ENCODE results near the gene CDH23.

CDH23 gene

DNA sequence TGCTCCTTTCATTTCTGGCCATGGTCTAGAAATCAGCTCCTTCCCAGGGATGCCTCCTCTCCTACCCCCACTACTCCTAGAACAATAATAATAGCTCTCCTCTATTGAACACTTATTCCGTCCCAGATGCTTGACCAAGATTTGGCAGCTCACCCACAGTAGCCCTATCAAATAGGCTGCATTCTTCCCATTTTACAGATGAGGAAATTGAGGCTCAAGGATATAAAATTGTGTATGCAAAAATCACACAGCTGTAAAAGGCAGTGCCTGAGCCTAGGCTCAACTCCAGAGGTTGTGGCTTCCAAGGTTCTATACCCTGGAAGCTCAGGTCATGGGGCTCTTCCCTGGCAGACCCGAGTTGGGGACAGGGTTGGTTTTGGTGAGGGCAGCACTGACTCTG, 240.6 kb downstream of the CDH23 start:
- no peak overlapping the region for H3K27ac ChIP-seq
- TF ChIP-seq CTCF (conservative IDR thresholded peaks at IDR 0.05): no peak

DNA sequence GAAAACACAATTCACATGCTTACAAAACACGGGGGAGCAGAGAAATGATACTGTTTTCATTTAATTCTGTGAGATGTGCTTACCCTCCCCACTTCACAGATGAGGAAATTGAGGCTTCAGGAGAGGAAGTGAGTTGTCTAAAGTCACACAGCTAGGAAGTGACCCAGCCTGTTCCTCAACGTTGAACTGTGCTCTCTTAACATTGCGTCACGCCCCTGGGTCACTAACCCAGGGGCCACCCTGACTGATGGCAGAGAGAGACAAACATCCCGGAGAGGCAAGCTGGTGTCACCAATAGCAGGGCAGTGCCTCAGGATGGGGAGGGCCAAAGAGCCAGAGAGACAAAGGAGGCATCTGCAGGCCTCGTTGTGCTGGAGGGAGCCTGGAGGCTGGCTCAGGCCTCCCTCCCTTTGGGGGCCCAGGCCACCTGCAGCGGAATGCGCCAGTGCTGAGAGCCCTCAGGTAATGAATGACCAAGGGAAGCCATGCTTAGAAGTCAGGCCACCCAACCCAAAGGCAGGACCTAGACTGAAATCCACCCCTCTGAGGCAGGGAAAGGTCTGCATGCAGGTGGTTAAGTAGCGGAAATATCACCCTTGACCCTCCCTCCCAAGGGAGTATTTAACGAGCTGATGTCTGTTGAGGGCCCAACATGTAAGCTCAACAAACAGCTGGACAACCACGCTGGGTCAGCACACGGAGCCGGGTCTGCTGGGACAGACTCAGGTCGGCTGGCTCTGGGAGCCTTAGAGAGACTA, 241.5 kb downstream of the CDH23 start:
- no peak for TF ChIP-seq CTCF (conservative IDR thresholded peaks at IDR 0.05)
- no peak overlapping the region for H3K27ac ChIP-seq

DNA sequence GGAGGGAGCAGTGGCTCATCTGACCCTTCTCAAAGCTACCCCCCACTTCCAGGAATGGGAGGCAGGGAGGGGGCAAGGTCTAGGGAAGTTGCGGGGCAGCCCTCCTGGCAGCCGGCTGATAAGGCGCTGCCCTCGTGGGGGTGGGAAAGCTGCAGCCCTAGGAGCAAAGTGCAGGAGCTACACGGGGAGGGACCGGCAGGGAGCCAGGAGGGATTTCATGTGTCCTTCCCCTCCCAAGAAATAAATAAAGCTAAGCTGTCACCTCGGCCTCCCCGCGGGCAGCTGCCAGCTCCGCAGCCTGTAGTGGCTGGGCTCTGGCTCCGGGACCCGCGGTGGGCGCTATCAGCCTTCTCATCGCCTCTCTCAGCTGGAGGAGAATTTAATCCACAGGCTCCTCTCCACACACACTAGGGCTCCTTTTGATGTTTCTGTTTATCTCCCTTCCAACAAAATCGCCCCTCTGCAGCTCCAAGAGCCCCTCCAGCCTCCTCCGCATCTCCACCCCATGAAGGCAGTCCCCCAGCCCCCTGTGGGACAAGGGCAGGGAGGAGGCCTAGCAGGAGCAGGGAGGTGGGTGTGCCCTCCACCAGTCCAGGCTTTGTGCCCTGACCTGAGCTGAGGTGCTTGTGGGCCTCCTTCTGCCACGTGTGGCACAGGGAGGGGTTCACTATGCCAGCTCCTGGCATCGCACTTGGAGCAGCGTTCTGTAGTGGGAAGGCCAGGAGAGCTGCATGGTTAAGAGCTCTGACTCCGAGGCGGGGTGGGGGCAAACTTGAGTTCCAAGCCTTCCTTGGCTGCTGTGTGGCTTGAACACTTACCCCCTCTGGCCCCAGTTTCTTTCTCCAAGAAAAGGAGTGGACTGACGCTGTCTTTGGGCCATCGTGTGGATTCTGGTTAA, 242.4 kb downstream of the CDH23 start:
- no peak for TF ChIP-seq CTCF (conservative IDR thresholded peaks at IDR 0.05)
- no peak overlapping the region for H3K27ac ChIP-seq

- TF ChIP-seq CTCF (conservative IDR thresholded peaks at IDR 0.05): no peak
- no peak overlapping the region for H3K27ac ChIP-seq
Observed at GRCh38 chr10:71640607-71641006, 243.9 kb downstream of the CDH23 start.

DNA sequence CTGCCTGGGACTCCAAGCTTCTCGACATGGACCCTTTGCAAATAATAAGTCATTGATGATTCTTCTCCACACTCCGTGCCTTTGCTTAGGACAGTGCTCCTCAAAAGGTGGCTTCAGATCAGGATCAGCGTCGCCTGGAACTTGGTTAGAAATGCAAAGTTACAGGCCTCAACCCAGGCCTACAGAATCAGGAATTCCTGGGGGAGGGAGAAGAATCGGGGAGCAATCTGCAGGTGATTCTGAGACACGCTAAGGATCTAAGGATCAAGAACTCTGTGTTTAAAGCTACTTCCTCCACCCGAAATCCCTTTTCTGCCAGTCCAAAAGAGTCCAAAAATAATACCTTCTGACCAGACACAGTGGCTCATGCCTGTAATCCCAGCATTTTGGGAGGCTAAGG, 244.7 kb downstream of the CDH23 start:
- H3K27ac ChIP-seq: no peak overlapping the region
- TF ChIP-seq CTCF (conservative IDR thresholded peaks at IDR 0.05): no peak

DNA sequence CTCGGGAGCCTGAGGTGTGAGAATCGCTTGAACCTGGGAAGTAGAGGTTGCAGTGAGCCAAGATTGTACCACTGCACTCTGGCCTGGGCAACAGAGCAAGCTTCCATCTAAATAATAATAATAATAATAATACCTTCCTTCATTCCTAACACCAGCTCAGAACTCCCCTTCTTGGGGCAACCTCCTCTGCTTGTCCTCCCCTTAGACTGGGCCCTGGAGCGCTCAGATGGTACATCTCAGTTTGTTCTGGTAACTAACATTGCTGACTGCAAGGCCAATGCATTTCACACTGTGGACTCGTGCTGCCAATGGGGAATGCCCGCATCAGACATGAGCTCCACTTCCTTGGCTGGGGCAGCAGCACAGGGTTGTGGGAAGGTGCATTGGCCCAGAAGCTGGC, 245.3 kb downstream of the CDH23 start:
- no peak overlapping the region for H3K27ac ChIP-seq
- TF ChIP-seq CTCF (conservative IDR thresholded peaks at IDR 0.05): no peak

GRCh38 chr10:71643904-71644303, 247.2 kb downstream of the CDH23 start:
- no peak overlapping the region for H3K27ac ChIP-seq
- no peak for TF ChIP-seq CTCF (conservative IDR thresholded peaks at IDR 0.05)

Measured in VCaP (cell line).